Fibroblast of pulmonary artery (primary cell): ENCODE results near the gene SERPINA1.

ENCODE experiments used
- DNase-seq: peaks from one replicate; pipeline ENCODE4 v3.0.0-alpha.2; 2010; ENCODE audit warnings: low read depth
- H3K4me3 ChIP-seq: replicated peaks from 2 replicates; pipeline ENCODE4 v1.5.1; 2011; ENCODE audit warnings: low read depth, mild to moderate bottlenecking, control low read depth, low read length, moderate library complexity
- TF ChIP-seq, protein P1 (sequence below): IDR thresholded peaks from 2 replicates; pipeline ENCODE4 v1.5.1; 2011; ENCODE audit warnings: mild to moderate bottlenecking, control low read depth, low read length, inconsistent platforms; ENCODE audit errors: missing control alignments

Gene SERPINA1

DNA sequence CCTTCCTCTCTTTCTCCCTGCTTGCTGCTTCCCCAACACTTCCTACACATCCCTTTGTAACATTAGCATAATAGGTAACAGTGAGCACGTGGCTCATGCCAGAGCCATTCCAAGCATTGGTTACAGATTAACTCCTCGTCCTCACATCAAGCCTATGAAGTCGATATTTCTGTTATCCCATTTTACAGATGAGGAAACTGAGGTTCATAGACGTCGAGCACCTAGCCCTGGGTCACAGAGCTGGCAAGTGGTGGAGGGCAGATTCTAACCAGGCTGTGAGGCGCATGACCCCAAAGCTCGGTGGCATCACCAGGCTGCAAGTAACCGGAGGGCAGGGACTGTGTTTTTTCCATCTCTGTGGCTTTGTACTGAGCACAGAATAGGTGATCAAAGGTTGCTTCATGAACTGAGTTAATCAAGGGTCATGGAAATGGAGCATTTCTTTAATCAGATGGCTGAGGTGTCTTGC lies 5.7 kb upstream of the SERPINA1 start:
- TF ChIP-seq, protein P1, sequence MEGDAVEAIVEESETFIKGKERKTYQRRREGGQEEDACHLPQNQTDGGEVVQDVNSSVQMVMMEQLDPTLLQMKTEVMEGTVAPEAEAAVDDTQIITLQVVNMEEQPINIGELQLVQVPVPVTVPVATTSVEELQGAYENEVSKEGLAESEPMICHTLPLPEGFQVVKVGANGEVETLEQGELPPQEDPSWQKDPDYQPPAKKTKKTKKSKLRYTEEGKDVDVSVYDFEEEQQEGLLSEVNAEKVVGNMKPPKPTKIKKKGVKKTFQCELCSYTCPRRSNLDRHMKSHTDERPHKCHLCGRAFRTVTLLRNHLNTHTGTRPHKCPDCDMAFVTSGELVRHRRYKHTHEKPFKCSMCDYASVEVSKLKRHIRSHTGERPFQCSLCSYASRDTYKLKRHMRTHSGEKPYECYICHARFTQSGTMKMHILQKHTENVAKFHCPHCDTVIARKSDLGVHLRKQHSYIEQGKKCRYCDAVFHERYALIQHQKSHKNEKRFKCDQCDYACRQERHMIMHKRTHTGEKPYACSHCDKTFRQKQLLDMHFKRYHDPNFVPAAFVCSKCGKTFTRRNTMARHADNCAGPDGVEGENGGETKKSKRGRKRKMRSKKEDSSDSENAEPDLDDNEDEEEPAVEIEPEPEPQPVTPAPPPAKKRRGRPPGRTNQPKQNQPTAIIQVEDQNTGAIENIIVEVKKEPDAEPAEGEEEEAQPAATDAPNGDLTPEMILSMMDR: no peak
- no peak overlapping the region for H3K4me3 ChIP-seq
- no peak for DNase-seq

DNA sequence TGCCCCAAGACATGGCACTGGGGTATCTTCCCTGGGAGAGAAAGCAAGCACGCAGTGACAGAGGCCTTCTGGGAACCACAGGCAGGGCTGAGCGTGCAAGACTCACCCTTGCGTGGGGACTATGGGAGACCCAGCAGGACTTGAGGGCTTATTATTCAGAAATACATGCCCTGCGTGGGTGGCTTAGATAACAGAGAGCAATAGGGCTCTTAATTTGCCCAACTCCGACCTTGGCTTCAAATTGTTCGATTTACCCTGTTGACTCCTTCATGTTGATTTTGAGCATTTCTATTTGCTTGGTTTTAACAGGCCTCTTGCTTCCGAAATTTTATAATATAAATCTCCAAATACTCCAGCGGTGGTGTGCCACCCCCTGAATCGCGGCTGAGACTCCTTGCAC lies 5.1 kb upstream of the SERPINA1 start:
- H3K4me3 ChIP-seq: no peak overlapping the region
- DNase-seq: no peak
- TF ChIP-seq, protein P1: no peak

DNA sequence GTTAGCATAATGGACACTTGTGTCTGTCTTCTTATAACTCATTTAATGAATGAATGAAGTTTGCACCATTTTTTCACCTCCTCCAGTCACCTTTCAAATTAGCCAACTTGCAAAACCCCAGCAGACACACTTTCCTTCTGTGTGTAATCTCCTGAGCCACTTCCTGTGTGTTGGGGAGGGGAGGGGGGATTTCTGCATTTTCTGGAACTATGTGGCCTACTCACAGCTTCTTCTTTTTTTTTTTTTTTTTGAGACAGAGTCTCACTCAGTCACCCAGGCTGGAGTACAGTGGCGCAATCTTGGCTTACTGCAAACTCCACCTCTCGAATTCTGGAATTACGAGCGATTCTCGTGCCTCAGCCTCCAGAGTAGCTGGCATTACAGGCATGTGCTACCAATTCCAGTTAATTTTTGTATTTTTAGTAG lies 4.1 kb upstream of the SERPINA1 start:
- TF ChIP-seq, protein P1: no peak
- DNase-seq: peak; percentile 91
- H3K4me3 ChIP-seq: no peak overlapping the region

DNA sequence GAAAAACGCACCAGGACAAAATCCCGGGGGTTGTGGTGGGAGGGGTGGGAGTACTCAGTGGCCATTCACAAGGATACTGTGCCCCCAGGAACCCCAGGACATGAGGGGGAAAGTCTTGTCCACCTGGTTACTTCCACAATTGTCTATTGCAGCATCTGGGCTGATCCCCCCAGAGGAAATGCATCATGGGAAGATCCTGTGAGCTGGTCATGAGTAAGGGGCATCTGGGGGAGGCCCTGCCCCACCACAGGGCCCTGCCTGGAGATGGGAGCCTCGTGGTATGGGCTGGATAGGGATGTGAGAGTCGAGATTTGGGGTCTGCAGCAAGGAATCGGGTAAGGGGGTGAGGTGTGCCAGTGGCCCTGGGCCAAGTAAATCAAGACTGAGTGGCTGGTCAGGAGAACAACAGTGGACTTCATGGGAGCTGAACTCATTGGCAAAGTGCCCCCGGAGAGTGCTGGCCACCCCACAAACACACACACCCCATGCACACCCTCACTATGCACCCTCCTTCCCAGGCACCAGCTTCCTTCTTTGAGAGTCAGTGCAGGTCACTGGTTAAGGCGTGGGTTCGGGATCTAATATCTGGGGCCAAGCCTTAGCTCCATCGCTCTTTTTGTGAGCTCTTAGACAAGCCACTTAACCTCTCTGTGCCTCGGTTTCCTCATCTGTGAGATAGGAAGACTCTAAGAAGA lies 3.0 kb upstream of the SERPINA1 start:
- no peak for DNase-seq
- TF ChIP-seq, protein P1: no peak
- H3K4me3 ChIP-seq: no peak overlapping the region

DNA sequence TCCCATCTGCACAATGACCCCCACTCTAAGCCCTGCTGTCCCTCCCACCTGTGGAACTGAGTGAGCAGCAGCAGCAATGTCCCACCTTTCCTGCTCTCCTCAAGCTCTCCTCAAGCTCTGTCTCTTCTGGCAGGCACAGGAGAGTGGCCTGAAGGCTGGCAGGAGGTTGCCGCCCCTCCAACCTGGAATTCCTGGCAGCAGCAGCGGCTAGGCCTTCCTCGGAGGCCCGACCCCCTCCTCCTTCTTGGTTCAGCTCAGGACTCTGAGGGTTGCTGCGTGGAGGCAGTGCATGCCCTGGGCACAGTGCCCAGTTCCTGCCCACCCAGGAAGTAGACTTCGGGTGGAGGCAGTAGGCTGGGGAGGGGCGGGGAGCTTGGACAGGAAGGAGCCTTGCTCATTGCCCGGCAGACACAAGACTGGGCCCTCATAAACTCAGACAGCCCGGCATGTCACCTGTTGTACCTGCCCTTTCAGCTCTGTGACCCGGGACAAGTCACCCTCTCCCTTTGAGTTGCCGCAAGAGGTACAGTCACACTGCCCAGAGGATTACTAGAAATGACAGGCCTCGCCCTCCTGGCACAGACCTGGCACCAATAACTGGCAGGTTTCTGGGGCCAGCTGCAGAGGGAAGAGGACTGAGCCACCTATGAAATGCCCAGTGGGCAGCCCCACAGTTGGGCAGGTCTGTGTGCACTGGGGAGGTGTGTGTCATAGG lies 2.1 kb upstream of the SERPINA1 start:
- DNase-seq: peak; percentile 50
- no peak overlapping the region for H3K4me3 ChIP-seq
- TF ChIP-seq, protein P1: no peak

DNA sequence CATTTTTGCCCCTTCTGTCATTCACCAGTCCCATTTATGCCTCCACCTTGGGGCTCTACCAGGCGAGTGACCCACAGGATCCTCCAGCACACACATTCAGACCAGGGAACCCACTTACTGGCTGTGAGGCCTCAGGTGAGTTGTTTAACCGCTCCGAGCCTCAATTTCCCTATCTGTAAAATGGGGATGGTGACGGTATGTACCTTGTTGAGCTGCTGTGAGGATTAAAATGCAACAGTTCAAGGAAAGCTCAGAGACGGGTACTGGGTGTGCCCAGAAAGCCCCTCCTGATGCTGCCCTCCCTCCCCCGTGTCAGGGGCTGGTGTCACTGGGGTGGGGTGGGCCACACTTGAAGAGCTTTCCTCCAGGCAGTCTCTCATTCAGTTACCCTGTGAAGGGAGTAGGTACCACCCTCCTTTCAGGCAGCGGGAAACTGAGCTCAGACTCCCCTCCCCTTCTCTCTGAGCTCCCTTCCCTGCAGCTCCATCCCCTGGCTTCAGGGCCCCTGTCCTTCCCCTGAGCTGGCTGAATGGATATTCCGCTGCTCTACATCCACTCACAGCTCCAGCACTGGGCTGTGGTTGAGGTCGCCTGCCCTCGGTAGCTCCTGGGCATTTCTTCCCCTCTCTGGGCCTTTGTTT lies 1.4 kb upstream of the SERPINA1 start:
- TF ChIP-seq, protein P1: no peak
- no peak overlapping the region for H3K4me3 ChIP-seq
- no peak for DNase-seq
